ENCODE results near the gene UBL4A. TPM values are rescaled to one million over a fixed set of nuclear protein-coding genes. Genes with fewer than 3 reads are reported as not detected.

UBL4A gene
- total and polyA plus RNA-seq, 9 of the 15 experiments (the other 6 are each of a cell fraction or from before 2014, with no cell fraction given), result 15.2 to 140 (median 100) TPM

- TF ChIP-seq E2F6 (IDR thresholded peaks at IDR 0.05; ENCODE audit: borderline replicate concordance in 1 of 2, extremely low read depth in 1 of 2, insufficient read depth in 1 of 2, insufficient read length in 1 of 2, low read depth in 1 of 2, low read length in 1 of 2, poor library complexity in 1 of 2, severe bottlenecking in 1 of 2) (peak in 1 of 2 experiments; percentile 36), NRF1 (conservative IDR thresholded peaks at IDR 0.05 in 1 of 2, IDR thresholded peaks at IDR 0.05 in 1 of 2) (peak; percentile 37 to 55; a peak in 2 of 4 replicates), ZNF77 (CRISPR knock-in tag; IDR thresholded peaks at IDR 0.05) (no peak), ATF1 (CRISPR knock-in tag; IDR thresholded peaks at IDR 0.05) (no peak), ATF1 (tag; IDR thresholded peaks at IDR 0.05) (no peak), TFAP4 (CRISPR knock-in tag; IDR thresholded peaks at IDR 0.05; ENCODE audit: borderline replicate concordance) (peak; percentile 35; the same call in 1 of the 2 replicates), MEIS2 (IDR thresholded peaks at IDR 0.05; ENCODE audit: partially characterized antibody) (peak; percentile 7), ZNF24 (IDR thresholded peaks at IDR 0.05) (no peak)
Measured at GRCh38 chrX:154459832-154460231, 26.6 kb downstream of the UBL4A start (continued).
